GM23338 (cell line): ENCODE measurements around the gene CANT1. TPM values are rescaled to one million over a fixed set of nuclear protein-coding genes. Genes with fewer than 3 reads are reported as not detected.

ENCODE experiments used
- ATAC-seq: fragments of 200-7000 bp; cut with Tn5 transposase; 3 replicates; pipeline ENCODE4 v1.9.1; 2020
- DNase-seq: peaks from one replicate; pipeline ENCODE4 v3.0.0-alpha.2; 2015; ENCODE audit warnings: low spot score
- H2AFZ ChIP-seq: fragments of 200-600 bp; sonication (generic); 2 replicates; pipeline ENCODE4 v1.8.0; 2016; ENCODE audit warnings: antibody characterized with exemption, mild to moderate bottlenecking, moderate library complexity
- H3F3A ChIP-seq: fragments of 200-600 bp; sonication (generic); replicated peaks from 2 replicates; pipeline ENCODE4 v1.8.0; 2017; ENCODE audit warnings: antibody characterized with exemption, mixed run types, low read depth
- H3K27ac ChIP-seq: fragments of 200-600 bp; sonication (generic); 2 replicates; pipeline ENCODE4 v1.6.1; 2016; ENCODE audit warnings: low read depth
- H3K27me3 ChIP-seq: fragments of 200-600 bp; sonication (generic); 2 replicates; pipeline ENCODE4 v1.8.0; 2016; ENCODE audit warnings: mild to moderate bottlenecking, mixed run types, moderate library complexity; ENCODE audit not compliant: insufficient read depth
- H3K36me3 ChIP-seq: fragments of 200-600 bp; sonication (generic); 2 replicates; pipeline ENCODE4 v1.8.0; 2016; ENCODE audit warnings: mild to moderate bottlenecking; ENCODE audit not compliant: insufficient read depth
- H3K4me1 ChIP-seq: fragments of 200-600 bp; sonication (generic); 2 replicates; pipeline ENCODE4 v1.8.0; 2016; ENCODE audit warnings: mild to moderate bottlenecking, moderate library complexity; ENCODE audit not compliant: insufficient read depth
- H3K4me2 ChIP-seq: fragments of 200-600 bp; sonication (generic); 2 replicates; pipeline ENCODE4 v1.7.1; 2017; ENCODE audit warnings: mixed run types
- H3K4me3 ChIP-seq: fragments of 200-600 bp; sonication (generic); 2 replicates; pipeline ENCODE4 v1.6.1; 2016; ENCODE audit warnings: mixed run types
- H3K79me2 ChIP-seq: fragments of 200-600 bp; sonication (generic); replicated peaks from 2 replicates; pipeline ENCODE4 v1.8.0; 2017; ENCODE audit warnings: mild to moderate bottlenecking; ENCODE audit not compliant: insufficient read depth
- H3K9me2 ChIP-seq: fragments of 200-600 bp; sonication (generic); 2 replicates; pipeline ENCODE4 v1.8.0; 2017; ENCODE audit not compliant: insufficient read depth
- H4K20me1 ChIP-seq: fragments of 200-600 bp; sonication (generic); replicated peaks from 2 replicates; pipeline ENCODE4 v1.8.0; 2017; ENCODE audit warnings: mild to moderate bottlenecking; ENCODE audit not compliant: insufficient read depth
- H3K27ac Mint-ChIP-seq: 2 replicates; pipeline ENCODE4 v1.8.0; 2020; ENCODE audit warnings: inconsistent platforms, mild to moderate bottlenecking, moderate library complexity, mixed read lengths
- H3K27me3 Mint-ChIP-seq: 3 replicates; pipeline ENCODE4 v1.8.0; 2022; ENCODE audit warnings: low read depth, mild to moderate bottlenecking, moderate library complexity, mixed read lengths, inconsistent platforms; ENCODE audit not compliant: insufficient read depth, poor library complexity
- H3K36me3 Mint-ChIP-seq: 3 replicates; pipeline ENCODE4 v1.8.0; 2021; ENCODE audit warnings: low read depth, mild to moderate bottlenecking, inconsistent platforms, moderate library complexity, mixed read lengths
- H3K4me1 Mint-ChIP-seq: 3 replicates; pipeline ENCODE4 v1.8.0; 2020; ENCODE audit warnings: mild to moderate bottlenecking, inconsistent platforms, mixed read lengths
- H3K4me3 Mint-ChIP-seq: 3 replicates; pipeline ENCODE4 v1.8.0; 2021; ENCODE audit warnings: moderate library complexity, mild to moderate bottlenecking, inconsistent platforms, mixed read lengths
- H3K9me3 Mint-ChIP-seq: 3 replicates; pipeline ENCODE4 v1.8.0; 2020; ENCODE audit warnings: moderate library complexity, mild to moderate bottlenecking, inconsistent platforms, mixed read lengths
- CREB1 ChIP-seq: fragments of 250-450 bp; sonication (Bioruptor Pico); IDR thresholded peaks from 2 replicates; pipeline ENCODE4 v1.5.0; 2020; ENCODE audit warnings: low read depth, mild to moderate bottlenecking, moderate library complexity
- EZH2 ChIP-seq: fragments of 200-600 bp; sonication (generic); IDR thresholded peaks from one replicate; pipeline ENCODE4 v1.8.0; 2017; ENCODE audit warnings: antibody characterized with exemption, mild to moderate bottlenecking, low read depth; ENCODE audit not compliant: unreplicated experiment
- JUNB ChIP-seq: IDR thresholded peaks from one replicate; pipeline ENCODE4 v1.6.1; 2016; ENCODE audit warnings: antibody characterized with exemption; ENCODE audit not compliant: unreplicated experiment
- NANOG ChIP-seq: IDR thresholded peaks from 2 replicates; pipeline ENCODE4 v1.6.1; 2016; ENCODE audit warnings: antibody characterized with exemption, borderline replicate concordance
- POLR2AphosphoS5 ChIP-seq: IDR thresholded peaks from 2 replicates; pipeline ENCODE4 v1.6.1; 2016; ENCODE audit warnings: antibody characterized with exemption, low read depth
- REST ChIP-seq: IDR thresholded peaks from one replicate; pipeline ENCODE4 v1.6.1; 2018; ENCODE audit warnings: antibody characterized with exemption; ENCODE audit not compliant: unreplicated experiment
- STAT1 ChIP-seq: IDR thresholded peaks from one replicate; pipeline ENCODE4 v1.6.1; 2016; ENCODE audit warnings: antibody characterized with exemption; ENCODE audit not compliant: unreplicated experiment
- ZNF114 ChIP-seq: fragments of 250-450 bp; sonication (Bioruptor Pico); IDR thresholded peaks from 2 replicates; pipeline ENCODE4 v1.5.0; 2020; ENCODE audit warnings: mild to moderate bottlenecking, moderate library complexity
- ZNF331 ChIP-seq: fragments of 250-450 bp; sonication (Bioruptor Pico); IDR thresholded peaks from 2 replicates; pipeline ENCODE4 v1.5.0; 2020; ENCODE audit warnings: low read depth, mild to moderate bottlenecking, moderate library complexity
- polyA plus RNA-seq: library from polyadenylated mRNA; unstranded; fragments of >200 nt; fragmentation: Nextera tagmentation; extraction: Ambion mirVana; gene quantifications from 2 replicates; pipeline ENCODE4 v1.2.1, GENCODE V29; 2016
- total RNA-seq: library from RNA; depleted of rRNA; stranded (reverse); fragments of >200 nt; shearing (Covaris generic); gene quantifications from 2 replicates; pipeline ENCODE4 v1.2.3, GENCODE V29; 2014
- TF ChIP-seq, protein P1 (sequence below), 2 experiments: fragments of 200-600 bp in 1 of 2; sonication (generic) in 1 of 2; conservative IDR thresholded peaks; 2 replicates each; pipeline versions ENCODE4 v1.5.1 to v1.6.1; 2016 to 2017; ENCODE audit warnings: antibody characterized with exemption in 2 of 2, low read depth in 2 of 2, mild to moderate bottlenecking in 2 of 2, moderate library complexity in 1 of 2
- TF ChIP-seq, protein P2 (sequence below): fragments of 250-450 bp; sonication (Bioruptor Pico); IDR thresholded peaks from 2 replicates; pipeline ENCODE4 v1.5.0; 2020; ENCODE audit warnings: mild to moderate bottlenecking, moderate library complexity
- TF ChIP-seq, protein P3 (sequence below): IDR thresholded peaks from 2 replicates; pipeline ENCODE4 v1.6.1; 2016; ENCODE audit warnings: antibody characterized with exemption

CANT1 gene
- total and polyA plus RNA-seq, 2 experiments from 2014 or later, result 5.9 to 38.8 TPM

- ATAC-seq, result no peak
- no peak overlapping the region for H3K4me2 ChIP-seq
- Mint-ChIP-seq H3K27me3 (peaks cover 23% of the 10 kb centered on the region), H3K4me1 (peaks cover 5% of the 10 kb centered on the region), H3K9me3 (no peaks in the 10 kb centered on the region), H3K36me3 (no peaks in the 10 kb centered on the region), H3K27ac (no peak overlapping the region), H3K4me3 (no peak overlapping the region)
- H2AFZ ChIP-seq, result no peak overlapping the region
- no peaks in the 10 kb centered on the region for H3K4me1 ChIP-seq
- TF ChIP-seq, protein P1, sequence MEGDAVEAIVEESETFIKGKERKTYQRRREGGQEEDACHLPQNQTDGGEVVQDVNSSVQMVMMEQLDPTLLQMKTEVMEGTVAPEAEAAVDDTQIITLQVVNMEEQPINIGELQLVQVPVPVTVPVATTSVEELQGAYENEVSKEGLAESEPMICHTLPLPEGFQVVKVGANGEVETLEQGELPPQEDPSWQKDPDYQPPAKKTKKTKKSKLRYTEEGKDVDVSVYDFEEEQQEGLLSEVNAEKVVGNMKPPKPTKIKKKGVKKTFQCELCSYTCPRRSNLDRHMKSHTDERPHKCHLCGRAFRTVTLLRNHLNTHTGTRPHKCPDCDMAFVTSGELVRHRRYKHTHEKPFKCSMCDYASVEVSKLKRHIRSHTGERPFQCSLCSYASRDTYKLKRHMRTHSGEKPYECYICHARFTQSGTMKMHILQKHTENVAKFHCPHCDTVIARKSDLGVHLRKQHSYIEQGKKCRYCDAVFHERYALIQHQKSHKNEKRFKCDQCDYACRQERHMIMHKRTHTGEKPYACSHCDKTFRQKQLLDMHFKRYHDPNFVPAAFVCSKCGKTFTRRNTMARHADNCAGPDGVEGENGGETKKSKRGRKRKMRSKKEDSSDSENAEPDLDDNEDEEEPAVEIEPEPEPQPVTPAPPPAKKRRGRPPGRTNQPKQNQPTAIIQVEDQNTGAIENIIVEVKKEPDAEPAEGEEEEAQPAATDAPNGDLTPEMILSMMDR (conservative IDR thresholded peaks at IDR 0.05; ENCODE audit: low read depth in 2 of 2), result no peak
- TF ChIP-seq NANOG, result no peak
- TF ChIP-seq, protein P2, sequence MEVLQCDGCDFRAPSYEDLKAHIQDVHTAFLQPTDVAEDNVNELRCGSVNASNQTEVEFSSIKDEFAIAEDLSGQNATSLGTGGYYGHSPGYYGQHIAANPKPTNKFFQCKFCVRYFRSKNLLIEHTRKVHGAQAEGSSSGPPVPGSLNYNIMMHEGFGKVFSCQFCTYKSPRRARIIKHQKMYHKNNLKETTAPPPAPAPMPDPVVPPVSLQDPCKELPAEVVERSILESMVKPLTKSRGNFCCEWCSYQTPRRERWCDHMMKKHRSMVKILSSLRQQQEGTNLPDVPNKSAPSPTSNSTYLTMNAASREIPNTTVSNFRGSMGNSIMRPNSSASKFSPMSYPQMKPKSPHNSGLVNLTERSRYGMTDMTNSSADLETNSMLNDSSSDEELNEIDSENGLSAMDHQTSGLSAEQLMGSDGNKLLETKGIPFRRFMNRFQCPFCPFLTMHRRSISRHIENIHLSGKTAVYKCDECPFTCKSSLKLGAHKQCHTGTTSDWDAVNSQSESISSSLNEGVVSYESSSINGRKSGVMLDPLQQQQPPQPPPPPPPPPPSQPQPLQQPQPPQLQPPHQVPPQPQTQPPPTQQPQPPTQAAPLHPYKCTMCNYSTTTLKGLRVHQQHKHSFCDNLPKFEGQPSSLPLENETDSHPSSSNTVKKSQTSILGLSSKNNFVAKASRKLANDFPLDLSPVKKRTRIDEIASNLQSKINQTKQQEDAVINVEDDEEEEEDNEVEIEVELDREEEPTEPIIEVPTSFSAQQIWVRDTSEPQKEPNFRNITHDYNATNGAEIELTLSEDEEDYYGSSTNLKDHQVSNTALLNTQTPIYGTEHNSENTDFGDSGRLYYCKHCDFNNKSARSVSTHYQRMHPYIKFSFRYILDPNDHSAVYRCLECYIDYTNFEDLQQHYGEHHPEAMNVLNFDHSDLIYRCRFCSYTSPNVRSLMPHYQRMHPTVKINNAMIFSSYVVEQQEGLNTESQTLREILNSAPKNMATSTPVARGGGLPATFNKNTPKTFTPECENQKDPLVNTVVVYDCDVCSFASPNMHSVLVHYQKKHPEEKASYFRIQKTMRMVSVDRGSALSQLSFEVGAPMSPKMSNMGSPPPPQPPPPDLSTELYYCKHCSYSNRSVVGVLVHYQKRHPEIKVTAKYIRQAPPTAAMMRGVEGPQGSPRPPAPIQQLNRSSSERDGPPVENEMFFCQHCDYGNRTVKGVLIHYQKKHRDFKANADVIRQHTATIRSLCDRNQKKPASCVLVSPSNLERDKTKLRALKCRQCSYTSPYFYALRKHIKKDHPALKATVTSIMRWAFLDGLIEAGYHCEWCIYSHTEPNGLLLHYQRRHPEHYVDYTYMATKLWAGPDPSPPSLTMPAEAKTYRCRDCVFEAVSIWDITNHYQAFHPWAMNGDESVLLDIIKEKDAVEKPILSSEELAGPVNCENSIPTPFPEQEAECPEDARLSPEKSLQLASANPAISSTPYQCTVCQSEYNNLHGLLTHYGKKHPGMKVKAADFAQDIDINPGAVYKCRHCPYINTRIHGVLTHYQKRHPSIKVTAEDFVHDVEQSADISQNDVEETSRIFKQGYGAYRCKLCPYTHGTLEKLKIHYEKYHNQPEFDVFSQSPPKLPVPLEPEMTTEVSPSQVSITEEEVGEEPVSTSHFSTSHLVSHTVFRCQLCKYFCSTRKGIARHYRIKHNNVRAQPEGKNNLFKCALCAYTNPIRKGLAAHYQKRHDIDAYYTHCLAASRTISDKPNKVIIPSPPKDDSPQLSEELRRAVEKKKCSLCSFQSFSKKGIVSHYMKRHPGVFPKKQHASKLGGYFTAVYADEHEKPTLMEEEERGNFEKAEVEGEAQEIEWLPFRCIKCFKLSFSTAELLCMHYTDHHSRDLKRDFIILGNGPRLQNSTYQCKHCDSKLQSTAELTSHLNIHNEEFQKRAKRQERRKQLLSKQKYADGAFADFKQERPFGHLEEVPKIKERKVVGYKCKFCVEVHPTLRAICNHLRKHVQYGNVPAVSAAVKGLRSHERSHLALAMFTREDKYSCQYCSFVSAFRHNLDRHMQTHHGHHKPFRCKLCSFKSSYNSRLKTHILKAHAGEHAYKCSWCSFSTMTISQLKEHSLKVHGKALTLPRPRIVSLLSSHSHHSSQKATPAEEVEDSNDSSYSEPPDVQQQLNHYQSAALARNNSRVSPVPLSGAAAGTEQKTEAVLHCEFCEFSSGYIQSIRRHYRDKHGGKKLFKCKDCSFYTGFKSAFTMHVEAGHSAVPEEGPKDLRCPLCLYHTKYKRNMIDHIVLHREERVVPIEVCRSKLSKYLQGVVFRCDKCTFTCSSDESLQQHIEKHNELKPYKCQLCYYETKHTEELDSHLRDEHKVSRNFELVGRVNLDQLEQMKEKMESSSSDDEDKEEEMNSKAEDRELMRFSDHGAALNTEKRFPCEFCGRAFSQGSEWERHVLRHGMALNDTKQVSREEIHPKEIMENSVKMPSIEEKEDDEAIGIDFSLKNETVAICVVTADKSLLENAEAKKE, result no peak
- no peak for TF ChIP-seq POLR2AphosphoS5
- TF ChIP-seq EZH2, result no peak
- no peak for TF ChIP-seq CREB1
- no peak for TF ChIP-seq STAT1
- TF ChIP-seq REST, result no peak
- TF ChIP-seq ZNF331 (CRISPR knock-in tag), result no peak
- TF ChIP-seq ZNF114 (CRISPR knock-in tag), result no peak
- TF ChIP-seq JUNB, result no peak
- TF ChIP-seq, protein P3, sequence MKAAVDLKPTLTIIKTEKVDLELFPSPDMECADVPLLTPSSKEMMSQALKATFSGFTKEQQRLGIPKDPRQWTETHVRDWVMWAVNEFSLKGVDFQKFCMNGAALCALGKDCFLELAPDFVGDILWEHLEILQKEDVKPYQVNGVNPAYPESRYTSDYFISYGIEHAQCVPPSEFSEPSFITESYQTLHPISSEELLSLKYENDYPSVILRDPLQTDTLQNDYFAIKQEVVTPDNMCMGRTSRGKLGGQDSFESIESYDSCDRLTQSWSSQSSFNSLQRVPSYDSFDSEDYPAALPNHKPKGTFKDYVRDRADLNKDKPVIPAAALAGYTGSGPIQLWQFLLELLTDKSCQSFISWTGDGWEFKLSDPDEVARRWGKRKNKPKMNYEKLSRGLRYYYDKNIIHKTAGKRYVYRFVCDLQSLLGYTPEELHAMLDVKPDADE, result no peak
- no peaks in the 10 kb centered on the region for H3K9me2 ChIP-seq
- no peaks in the 10 kb centered on the region for H4K20me1 ChIP-seq
- no peaks in the 10 kb centered on the region for H3K36me3 ChIP-seq
- H3K27ac ChIP-seq, result no peak overlapping the region
- H3K4me3 ChIP-seq, result no peak overlapping the region
- H3K79me2 ChIP-seq, result no peaks in the 10 kb centered on the region
- no peaks in the 10 kb centered on the region for H3K27me3 ChIP-seq
- DNase-seq, result no peak
- no peaks in the 10 kb centered on the region for H3F3A ChIP-seq
Observed at GRCh38 chr17:79031996-79032875, 22.7 kb upstream of the CANT1 start.
